IPS-NIHi7 (cell line): ENCODE results near the gene B3GALT6.
"Not testable (repeated sequence)": the region's sequence is repeated elsewhere in the genome, so short reads cannot be mapped to it uniquely, and the experiment has no call there.

Experiments
- DNase-seq: peaks from one replicate; pipeline ENCODE4 v3.0.0; 2012; ENCODE audit warnings: mixed read lengths; ENCODE audit errors: extremely low spot score

Gene B3GALT6

GRCh38 chr1:1232208-1232795 lies at the start of gene B3GALT6:
Gene B3GALT6, plus strand, starts transcription at chr1:1232237. Its CDS starts 42 bp downstream, at chr1:1232279.
- no peak for DNase-seq

DNA sequence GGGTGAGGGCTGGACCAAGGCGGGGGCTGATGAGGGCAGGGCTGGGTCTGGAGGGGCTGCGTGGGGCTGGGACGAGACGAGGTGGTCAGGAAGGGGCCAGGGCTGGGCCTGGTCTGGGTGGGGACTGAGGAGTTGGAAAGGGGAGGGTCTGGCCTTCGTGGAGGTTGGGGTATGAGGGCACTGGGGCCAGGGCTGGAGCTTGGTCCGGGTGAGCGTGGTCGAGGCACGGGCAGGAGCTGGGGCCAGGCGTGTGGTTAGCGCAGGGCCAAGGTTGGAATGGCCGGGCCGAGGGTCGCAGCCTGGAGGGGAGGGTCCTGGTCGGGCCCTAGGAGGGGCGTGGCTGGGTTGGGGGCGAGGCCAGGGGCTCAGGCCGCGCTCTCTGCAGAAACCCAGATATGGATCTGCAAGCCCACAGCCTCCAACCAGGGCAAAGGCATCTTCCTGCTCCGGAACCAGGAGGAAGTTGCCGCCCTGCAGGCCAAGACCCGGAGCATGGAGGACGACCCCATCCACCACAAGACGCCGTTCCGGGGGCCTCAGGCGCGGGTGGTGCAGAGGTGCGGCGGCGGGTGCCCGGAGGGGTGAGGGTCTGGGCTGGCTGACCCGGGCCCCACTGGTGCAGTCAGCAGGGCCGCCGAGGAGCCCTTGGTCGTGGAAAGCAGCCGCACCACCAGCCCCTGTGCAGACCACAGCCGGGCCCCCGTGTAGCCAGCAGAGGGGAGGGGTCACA lies 49.4 kb upstream of the B3GALT6 start:
- no peak for DNase-seq

- no peak for DNase-seq
These were observed 48.8 kb upstream of the B3GALT6 start for GRCh38 chr1:1183221-1183747.

GRCh38 chr1:1183833-1184775 lies 47.9 kb upstream of the B3GALT6 start:
- no peak for DNase-seq

DNA sequence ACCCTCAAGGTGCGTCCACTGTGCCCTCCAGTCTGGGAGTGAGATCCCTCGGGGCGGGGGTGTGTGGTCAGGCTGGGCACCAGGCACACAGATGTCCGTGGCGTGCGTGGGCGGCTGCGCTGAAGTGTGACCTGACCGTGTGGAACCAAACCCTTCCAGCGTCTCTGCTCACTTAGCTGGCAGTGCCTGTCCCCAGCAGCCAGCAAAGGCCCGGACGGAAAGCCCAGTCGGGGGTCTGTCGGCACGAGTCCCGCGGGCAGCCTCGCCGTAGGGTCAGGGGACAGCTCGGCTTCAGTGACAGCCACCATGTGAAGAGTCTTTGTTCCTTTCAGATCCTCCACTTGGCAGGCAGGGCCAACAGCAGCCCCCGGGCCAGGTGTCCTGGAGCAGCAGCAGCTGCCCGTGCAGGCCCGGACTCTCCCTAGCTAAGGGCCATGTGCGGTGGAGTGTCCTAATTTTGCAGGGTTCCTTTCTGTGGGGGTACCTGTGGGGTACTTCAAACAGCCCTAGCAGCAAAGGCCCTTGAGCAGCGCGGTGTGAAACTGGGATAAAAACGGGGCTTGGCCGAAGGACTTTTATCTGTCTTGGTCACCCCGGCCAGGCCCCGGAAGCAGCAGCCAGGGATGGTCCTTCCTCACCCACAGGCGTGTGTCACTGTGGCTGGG lies 46.8 kb upstream of the B3GALT6 start:
- no peak for DNase-seq

GRCh38 chr1:1187938-1188337 lies 44.1 kb upstream of the B3GALT6 start:
- no peak for DNase-seq

DNA sequence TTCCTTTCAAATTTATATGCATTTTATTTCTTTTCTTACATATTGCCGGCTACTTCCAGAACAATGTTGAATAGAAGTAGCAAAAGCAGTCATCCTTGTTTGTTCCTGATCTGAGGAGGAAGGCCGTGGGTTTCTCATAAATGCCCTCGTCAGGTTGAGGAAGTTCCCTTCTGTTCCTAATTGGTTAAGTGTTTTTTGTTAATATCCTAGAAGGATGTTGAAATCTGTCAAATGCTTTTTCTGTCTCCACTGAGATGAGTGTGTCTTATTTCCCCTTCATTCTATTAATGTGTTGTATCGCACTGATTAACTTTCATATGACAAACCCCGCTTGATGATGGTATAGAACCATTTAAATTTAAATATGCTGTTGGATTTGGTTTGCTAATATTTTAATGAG lies 42.9 kb upstream of the B3GALT6 start:
- DNase-seq: no peak

DNA sequence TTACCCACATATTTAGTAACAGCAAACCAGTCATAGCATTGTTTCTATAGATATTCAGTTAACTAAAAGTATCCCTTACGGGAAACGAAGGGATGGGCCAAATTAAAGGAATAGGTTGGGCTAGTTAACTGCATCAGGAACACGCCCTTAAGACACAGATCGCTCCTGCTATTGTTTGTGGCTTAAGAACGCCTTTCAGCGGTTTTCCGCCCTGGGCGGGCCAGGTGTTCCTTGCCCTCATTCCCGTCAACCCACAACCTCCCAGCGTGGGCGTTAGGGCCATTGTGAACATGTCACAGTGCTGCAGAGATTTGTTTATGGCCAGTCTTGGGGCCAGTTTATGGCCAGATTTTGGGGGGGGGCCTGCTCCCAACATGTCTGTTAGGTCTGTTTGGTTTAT lies 40.3 kb upstream of the B3GALT6 start:
- no peak for DNase-seq

DNA sequence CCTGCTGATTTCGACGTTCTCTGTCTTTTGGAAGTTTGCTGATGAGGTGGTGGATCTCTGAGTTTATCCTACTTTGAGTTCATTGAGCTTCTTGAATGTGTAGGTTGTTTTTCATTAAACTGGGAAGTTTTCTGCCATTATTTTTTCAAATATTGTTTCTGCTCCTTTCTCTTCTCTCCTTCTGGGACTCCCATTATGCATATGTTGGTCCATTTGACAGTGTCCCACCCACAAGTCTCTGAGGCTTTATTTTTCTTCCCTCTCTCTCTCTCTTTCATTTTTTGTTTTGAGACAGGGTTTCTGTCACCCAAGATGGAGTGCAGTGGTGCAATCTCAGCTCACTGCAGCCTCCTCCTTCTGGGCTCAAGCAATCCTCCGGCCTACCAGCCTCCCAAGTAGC lies 37.3 kb upstream of the B3GALT6 start:
- DNase-seq: no peak

DNA sequence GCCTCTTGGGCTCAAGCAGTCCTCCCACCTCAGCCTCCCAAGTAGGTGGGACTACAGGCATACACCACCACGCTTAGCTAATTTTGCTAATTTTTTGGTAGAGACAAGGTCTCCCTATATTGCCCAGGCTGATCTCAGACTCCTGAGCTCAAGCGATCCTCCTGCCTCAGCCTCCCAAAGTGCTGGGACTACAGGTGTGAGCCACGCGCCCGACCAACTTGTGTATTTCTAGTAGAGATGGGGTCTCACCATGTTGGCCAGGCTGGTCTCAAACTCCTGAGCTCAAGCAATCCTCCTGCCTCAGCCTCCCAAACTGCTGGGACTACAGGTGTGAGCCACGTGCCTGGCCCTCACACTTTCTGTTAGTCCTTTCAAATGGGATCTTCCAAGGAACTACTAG lies 36.3 kb upstream of the B3GALT6 start:
- not testable (repeated sequence) for DNase-seq

GRCh38 chr1:1196431-1197187 lies 35.4 kb upstream of the B3GALT6 start:
- no peak for DNase-seq

DNA sequence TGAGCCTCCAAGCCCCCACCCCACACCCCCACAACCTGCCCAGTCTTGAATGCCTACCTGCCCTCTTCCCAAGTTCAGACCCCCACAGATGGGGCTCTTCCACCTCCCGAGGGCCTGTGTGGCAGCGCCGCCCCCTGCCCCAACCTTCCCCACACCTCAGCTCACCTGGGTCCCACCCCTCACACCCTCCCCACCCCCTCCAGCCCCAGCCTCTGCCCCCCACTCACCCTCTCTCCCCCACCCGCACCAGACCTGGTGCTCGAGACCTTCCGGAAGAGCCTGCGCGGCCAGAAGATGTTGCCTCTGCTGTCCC lies 34.9 kb upstream of the B3GALT6 start:
- no peak for DNase-seq

DNA sequence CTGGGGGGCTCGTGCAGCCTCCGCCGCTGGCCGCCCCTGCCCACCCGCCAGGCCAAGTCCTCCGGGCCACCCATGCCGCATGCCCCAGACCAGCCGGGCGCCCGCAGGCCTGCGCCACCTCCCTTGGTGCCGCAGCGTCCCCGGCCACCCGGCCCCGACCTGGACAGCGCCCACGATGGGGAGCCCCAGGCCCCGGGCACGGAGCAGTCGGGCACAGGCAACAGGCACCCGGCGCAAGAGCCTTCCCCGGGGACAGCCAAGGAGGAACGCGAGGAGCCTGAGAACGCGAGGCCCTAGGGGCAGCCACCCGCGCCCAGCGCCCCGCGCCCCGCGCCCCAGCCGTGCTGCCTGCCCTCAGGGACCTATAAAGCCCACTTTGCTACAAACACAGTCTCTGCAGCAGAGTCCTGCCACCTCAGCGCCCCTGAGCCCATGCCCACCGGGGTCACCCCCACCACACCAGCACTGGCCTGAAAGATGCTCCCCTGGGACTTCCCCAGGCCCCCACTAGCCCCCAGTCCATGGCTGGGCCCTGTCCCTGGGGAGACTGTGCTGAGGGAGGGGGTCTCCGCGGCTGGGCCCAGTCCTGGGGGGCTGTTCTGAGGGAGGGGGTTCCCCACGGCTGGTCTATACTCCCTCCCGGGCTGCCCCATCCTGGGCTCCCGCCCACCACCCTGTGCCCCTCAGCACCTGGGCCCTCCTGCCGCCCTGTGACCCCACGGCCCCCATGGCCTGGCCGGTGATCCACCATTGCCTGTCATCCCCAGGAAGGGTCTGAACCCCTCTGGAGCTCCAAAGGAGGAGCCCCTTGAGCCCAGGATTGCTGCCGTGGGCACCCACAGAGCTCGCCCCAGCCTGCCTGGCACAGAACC lies 34.2 kb upstream of the B3GALT6 start:
- no peak for DNase-seq

- DNase-seq: no peak
These were observed 33.5 kb upstream of the B3GALT6 start for GRCh38 chr1:1198423-1199140.

DNA sequence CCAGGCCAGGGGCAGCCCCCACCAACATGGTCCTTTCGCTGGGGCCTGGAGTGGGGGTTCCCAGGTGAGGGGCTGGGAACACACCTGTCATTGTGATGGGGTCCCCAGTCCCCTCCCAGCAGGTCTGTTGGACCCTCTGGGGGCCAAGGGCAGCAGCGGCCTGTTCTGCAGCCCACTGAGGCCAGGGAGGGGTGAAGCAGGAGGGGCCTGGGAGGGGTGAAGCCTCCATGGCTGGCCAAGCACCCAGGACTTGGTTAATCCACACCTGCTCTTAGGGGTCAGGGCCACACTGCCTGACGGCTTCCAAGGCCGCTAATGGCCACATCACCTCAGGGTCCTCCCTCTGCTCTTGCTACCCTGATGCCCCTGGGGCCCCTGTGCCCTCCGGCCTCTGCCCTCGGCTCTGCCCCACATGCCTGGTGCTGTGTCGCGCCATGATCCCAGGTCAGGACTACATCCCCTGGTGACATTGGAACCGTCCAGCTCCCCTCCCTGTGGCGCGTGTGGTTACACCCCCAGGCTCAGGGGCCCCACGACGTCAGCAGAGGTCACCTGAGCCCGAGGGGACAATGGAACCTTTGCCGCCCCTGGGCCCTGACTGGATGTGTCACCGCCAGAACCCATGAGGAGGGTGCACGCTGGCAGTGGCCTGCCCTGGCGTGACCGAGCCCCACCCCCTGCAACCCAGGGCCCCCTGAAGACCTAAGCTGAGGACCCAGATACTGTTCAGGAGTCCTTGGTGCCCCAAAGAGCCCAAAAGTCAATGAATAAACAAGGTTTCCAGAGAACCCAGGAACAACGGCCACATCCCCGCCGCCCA lies 32.7 kb upstream of the B3GALT6 start:
- DNase-seq: no peak

DNA sequence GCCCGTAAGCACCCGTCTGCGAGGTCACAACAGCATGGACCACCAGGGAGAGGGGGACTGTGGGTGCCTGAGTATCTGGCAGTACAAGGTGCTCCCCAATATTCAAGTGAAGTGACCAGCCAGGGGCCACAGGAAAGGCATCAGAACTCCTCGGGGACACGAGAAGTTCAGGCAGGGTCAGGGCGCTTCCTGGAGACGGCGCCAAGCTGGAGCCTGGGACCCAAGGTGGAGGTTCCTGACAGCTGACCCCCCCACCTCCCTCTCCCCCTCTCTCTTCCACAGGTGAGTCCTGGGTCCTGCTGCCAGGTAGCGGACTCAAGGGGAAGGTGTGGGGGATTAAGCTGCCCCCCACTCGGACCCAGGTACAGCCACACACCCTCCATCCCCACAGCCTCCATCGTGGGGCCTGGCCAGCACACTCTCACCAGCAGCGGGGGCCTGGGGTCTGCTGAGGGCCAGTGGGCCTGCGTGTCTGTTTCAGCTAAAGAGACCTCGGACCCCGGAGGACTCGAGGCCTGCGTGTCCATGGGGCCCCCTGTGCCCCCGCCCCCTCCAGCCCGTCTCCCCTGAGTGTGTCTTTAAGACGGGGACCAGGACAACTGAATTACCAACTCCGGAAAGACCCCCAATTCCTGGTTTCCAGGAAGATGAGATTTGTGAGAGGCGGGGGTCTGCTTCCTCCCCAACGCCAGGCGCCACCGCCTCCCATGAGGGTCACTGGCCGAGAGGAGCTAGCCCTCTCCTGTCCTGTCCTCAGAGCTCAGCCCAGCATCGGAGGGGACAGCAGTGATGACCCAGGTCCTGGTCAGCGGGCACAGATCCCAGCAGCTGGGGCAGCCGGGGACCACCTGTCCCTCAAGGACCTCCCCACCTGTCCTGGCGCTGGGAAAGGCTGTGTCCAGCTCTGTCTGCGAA lies 31.8 kb upstream of the B3GALT6 start:
- no peak for DNase-seq
